Testis (tissue), 2 donors: ENCODE data around the gene KLHL6.

Source experiments
- CTCF ChIP-seq, 3 experiments: fragments of 450-650 bp in 2 of 3; fragments of 200-600 bp in 1 of 3; sonication (generic) in 1 of 3; IDR thresholded peaks; one replicate each; pipeline ENCODE4 v1.5.1; 2016 to 2019; ENCODE audit warnings: antibody characterized with exemption in 3 of 3, mild to moderate bottlenecking in 2 of 3, moderate library complexity in 1 of 3
- POLR2A ChIP-seq: fragments of 450-650 bp; IDR thresholded peaks from one replicate; pipeline ENCODE4 v1.6.1; 2017; ENCODE audit warnings: antibody characterized with exemption, mild to moderate bottlenecking, moderate library complexity

- no peak for TF ChIP-seq CTCF (IDR thresholded peaks at IDR 0.05)
- TF ChIP-seq POLR2A, result no peak
Measured at GRCh38 chr3:183449391-183449790, 106.1 kb downstream of the KLHL6 start.
